ENCODE results near the gene SENP2.

- TF ChIP-seq REST (IDR thresholded peaks at IDR 0.05; ENCODE audit: unreplicated experiment) (no peak), CTCF (conservative IDR thresholded peaks at IDR 0.05; ENCODE audit: low read depth in 2 of 2) (no peak), EZH2 (IDR thresholded peaks at IDR 0.05; ENCODE audit: low read depth, unreplicated experiment) (no peak), POLR2AphosphoS5 (IDR thresholded peaks at IDR 0.05; ENCODE audit: low read depth) (no peak), ZNF462 (CRISPR knock-in tag; IDR thresholded peaks at IDR 0.05) (no peak), JUNB (IDR thresholded peaks at IDR 0.05; ENCODE audit: unreplicated experiment) (no peak), CREB1 (CRISPR knock-in tag; IDR thresholded peaks at IDR 0.05; ENCODE audit: low read depth) (no peak), EZH2phosphoT487 (IDR thresholded peaks at IDR 0.05; ENCODE audit: unreplicated experiment) (no peak), ZNF114 (CRISPR knock-in tag; IDR thresholded peaks at IDR 0.05) (no peak), NANOG (IDR thresholded peaks at IDR 0.05; ENCODE audit: borderline replicate concordance) (no peak)
Measured at GRCh38 chr3:185540695-185541094, 45.4 kb upstream of the SENP2 start.

Measured in GM23338 (cell line).